CD4-positive, alpha-beta T cell (primary cell): Measurements from ENCODE around the gene TTC23L. TPM values are rescaled to one million over a fixed set of nuclear protein-coding genes. Genes with fewer than 3 reads are reported as not detected.

Experiments used
- ATAC-seq: fragments of 200-7000 bp; cut with Tn5 transposase; one replicate; pipeline ENCODE4 v1.10.0; 2022; ENCODE audit warnings: mild to moderate bottlenecking; ENCODE audit not compliant: poor library complexity
- CTCF ChIA-PET: fragments of 350-600 bp; sonication (Branson Sonifier 250); formaldehyde crosslinking; loops from one replicate; lab custom pipeline; 2021; ENCODE audit warnings: antibody characterized with exemption, inconsistent platforms; lab: Charles Lee
- POLR2A ChIA-PET: fragments of 350-600 bp; sonication (Branson Sonifier 250); formaldehyde crosslinking; loops from one replicate; lab custom pipeline; 2021; ENCODE audit warnings: antibody characterized with exemption, inconsistent platforms; lab: Charles Lee
- DNase-seq, 14 experiments: peaks; one replicate each; pipeline ENCODE4 v3.0.0-alpha.2; 2013 to 2020; ENCODE audit warnings: mixed read lengths in 2 of 14
- H3K27ac ChIP-seq, 2 donors: one replicate each; pipeline versions ENCODE4 v1.5.1 to v1.7.0; 2013; ENCODE audit warnings: low read length in 2 of 2, low read depth in 1 of 2, mild to moderate bottlenecking in 1 of 2
- H3K27me3 ChIP-seq, 2 experiments: 1 replicate in 1 of 2; 2 replicates in 1 of 2; pipeline versions ENCODE4 v1.6.1 to v1.7.0; 2013; ENCODE audit warnings: low read length in 2 of 2, control low read depth in 1 of 2, mild to moderate bottlenecking in 1 of 2, moderate library complexity in 1 of 2; ENCODE audit not compliant: insufficient read depth in 2 of 2, control insufficient read depth in 1 of 2
- H3K36me3 ChIP-seq: one replicate; pipeline ENCODE4 v1.6.1; 2013; ENCODE audit warnings: low read length, control low read depth; ENCODE audit not compliant: insufficient read depth
- H3K4me1 ChIP-seq: one replicate; pipeline ENCODE4 v1.6.1; 2013; ENCODE audit warnings: low read length, control low read depth; ENCODE audit not compliant: insufficient read depth
- H3K4me3 ChIP-seq: one replicate; pipeline ENCODE4 v1.5.1; 2013; ENCODE audit warnings: mild to moderate bottlenecking, low read length, moderate library complexity
- H3K9me3 ChIP-seq, 2 experiments: 1 replicate in 1 of 2; 2 replicates in 1 of 2; pipeline versions ENCODE4 v1.6.1 to v1.7.0; 2013; ENCODE audit warnings: low read length in 2 of 2, mild to moderate bottlenecking in 2 of 2, control low read depth in 1 of 2, moderate library complexity in 1 of 2; ENCODE audit not compliant: control insufficient read depth in 1 of 2, insufficient read depth in 1 of 2
- H3K27ac Mint-ChIP-seq: one replicate; pipeline ENCODE4 v1.8.0; 2020; ENCODE audit warnings: mixed read lengths
- H3K27me3 Mint-ChIP-seq: one replicate; pipeline ENCODE4 v1.8.0; 2021; ENCODE audit warnings: mixed read lengths
- H3K36me3 Mint-ChIP-seq: one replicate; pipeline ENCODE4 v1.8.0; 2021; ENCODE audit warnings: low read depth, mixed read lengths
- H3K4me1 Mint-ChIP-seq: one replicate; pipeline ENCODE4 v1.8.0; 2021; ENCODE audit warnings: low read depth, mixed read lengths
- H3K4me3 Mint-ChIP-seq: one replicate; pipeline ENCODE4 v1.8.0; 2020; ENCODE audit warnings: mild to moderate bottlenecking, mixed read lengths
- H3K9me3 Mint-ChIP-seq: one replicate; pipeline ENCODE4 v1.8.0; 2020; ENCODE audit warnings: mixed read lengths
- intact Hi-C, 2 experiments: fragments of 100-400 bp; cut with DNase I in 1 of 2; cut with micrococcal nuclease in 1 of 2; formaldehyde crosslinking; loops; one replicate each; pipeline versions ENCODE4 v1.15.1 to v1.9.0; 2023 to 2025; cut with DNase I, micrococcal nuclease
- total RNA-seq, 174 experiments: library from RNA in 2 of 174; stranded (reverse) in 2 of 174; gene quantifications; one replicate each; pipeline ENCODE4 v1.2.3 and lab custom pipeline; 2021 to 2026
- TF ChIP-seq, protein P1 (sequence below): fragments of 200-600 bp; IDR thresholded peaks from one replicate; pipeline ENCODE4 v1.8.0; 2022; ENCODE audit warnings: antibody characterized with exemption, mild to moderate bottlenecking

Gene TTC23L
- total RNA-seq, 2 experiments from 2014 or later = 0.20 TPM; not detected in 1

DNA sequence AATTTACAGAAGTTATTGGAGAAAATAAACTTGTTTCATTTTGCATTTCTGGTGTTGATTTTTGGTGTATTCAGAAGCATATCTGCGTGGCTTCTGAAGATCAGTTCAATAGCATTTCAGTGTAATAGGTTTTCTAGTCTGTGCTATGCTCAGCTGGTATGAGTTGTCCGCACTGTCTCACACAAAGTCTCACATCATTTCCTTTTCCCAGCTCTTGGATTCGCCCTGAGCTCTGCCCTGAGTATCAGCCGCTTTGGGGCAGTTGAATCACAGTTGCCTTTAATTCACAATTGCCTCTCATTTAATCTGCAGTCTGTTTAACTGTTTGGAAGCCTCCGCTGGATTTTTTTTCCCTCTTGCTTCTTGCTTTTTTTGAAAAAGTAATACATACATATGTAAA lies 6.4 kb upstream of the TTC23L start:
- no peaks in the 10 kb centered on the region for H3K9me3 ChIP-seq
- no peaks in the 10 kb centered on the region for H3K36me3 ChIP-seq
- ATAC-seq = no peak
- ChIA-PET POLR2A (interaction anchor here (0.6 kb wide), 1 partner anchor 8 kb away, joined by 3 read pairs; no protein-coding TSS in a partner anchor), CTCF (no interaction called here)
- H3K4me1 ChIP-seq = no peaks in the 10 kb centered on the region
- H3K27me3 Mint-ChIP-seq = no peaks in the 10 kb centered on the region
- H3K4me3 Mint-ChIP-seq = no peak overlapping the region
- H3K4me3 ChIP-seq = no peak overlapping the region
- H3K4me1 Mint-ChIP-seq = no peaks in the 10 kb centered on the region
- no peaks in the 10 kb centered on the region for H3K9me3 Mint-ChIP-seq
- no peaks in the 10 kb centered on the region for H3K27me3 ChIP-seq
- H3K27ac ChIP-seq = no peak overlapping the region
- intact Hi-C loops = loop anchor here in 1 of 2 experiments (10.0 kb wide), 1 partner anchor 1322 kb away; the partner anchor contains the start of genes LMBRD2 and SKP2
- H3K36me3 Mint-ChIP-seq = no peaks in the 10 kb centered on the region
- DNase-seq = no peak
- no peak overlapping the region for H3K27ac Mint-ChIP-seq
- TF ChIP-seq, protein P1, sequence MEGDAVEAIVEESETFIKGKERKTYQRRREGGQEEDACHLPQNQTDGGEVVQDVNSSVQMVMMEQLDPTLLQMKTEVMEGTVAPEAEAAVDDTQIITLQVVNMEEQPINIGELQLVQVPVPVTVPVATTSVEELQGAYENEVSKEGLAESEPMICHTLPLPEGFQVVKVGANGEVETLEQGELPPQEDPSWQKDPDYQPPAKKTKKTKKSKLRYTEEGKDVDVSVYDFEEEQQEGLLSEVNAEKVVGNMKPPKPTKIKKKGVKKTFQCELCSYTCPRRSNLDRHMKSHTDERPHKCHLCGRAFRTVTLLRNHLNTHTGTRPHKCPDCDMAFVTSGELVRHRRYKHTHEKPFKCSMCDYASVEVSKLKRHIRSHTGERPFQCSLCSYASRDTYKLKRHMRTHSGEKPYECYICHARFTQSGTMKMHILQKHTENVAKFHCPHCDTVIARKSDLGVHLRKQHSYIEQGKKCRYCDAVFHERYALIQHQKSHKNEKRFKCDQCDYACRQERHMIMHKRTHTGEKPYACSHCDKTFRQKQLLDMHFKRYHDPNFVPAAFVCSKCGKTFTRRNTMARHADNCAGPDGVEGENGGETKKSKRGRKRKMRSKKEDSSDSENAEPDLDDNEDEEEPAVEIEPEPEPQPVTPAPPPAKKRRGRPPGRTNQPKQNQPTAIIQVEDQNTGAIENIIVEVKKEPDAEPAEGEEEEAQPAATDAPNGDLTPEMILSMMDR = no peak

DNA sequence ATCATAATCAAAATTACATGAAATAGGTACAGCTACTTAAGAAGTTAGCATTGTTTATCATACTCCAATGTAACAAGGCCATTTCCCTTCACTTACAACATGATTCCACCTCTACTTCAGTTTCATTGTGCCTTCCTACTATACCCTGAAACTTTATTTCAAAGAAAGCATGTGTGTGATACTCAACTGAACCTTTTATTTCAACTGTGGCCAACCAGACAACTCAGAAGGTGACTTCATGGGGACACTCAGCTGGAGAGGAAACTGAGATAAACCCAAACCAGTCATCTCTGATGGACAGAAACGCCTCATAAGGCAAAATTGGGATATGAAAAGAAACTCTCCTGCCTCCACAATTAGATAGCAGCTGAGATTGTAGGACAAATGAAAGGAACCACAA lies 5.9 kb upstream of the TTC23L start:
- H3K27me3 ChIP-seq = no peaks in the 10 kb centered on the region
- H3K9me3 Mint-ChIP-seq = no peaks in the 10 kb centered on the region
- ChIA-PET CTCF (no interaction called here), POLR2A (no interaction called here)
- no peak overlapping the region for H3K4me3 ChIP-seq
- ATAC-seq (no peak), DNase-seq (no peak)
- H3K4me1 ChIP-seq = no peaks in the 10 kb centered on the region
- no peak overlapping the region for H3K27ac ChIP-seq
- no peaks in the 10 kb centered on the region for H3K36me3 ChIP-seq
- no peaks in the 10 kb centered on the region for H3K9me3 ChIP-seq
- no peak overlapping the region for H3K27ac Mint-ChIP-seq
- peaks cover under 1% of the 10 kb centered on the region for H3K4me1 Mint-ChIP-seq
- no peaks in the 10 kb centered on the region for H3K36me3 Mint-ChIP-seq
- TF ChIP-seq, protein P1 = no peak
- intact Hi-C loops = loop anchor here in 1 of 2 experiments (10.0 kb wide), 1 partner anchor 1322 kb away; the partner anchor contains the start of genes LMBRD2 and SKP2
- no peaks in the 10 kb centered on the region for H3K27me3 Mint-ChIP-seq
- H3K4me3 Mint-ChIP-seq = no peak overlapping the region

DNA sequence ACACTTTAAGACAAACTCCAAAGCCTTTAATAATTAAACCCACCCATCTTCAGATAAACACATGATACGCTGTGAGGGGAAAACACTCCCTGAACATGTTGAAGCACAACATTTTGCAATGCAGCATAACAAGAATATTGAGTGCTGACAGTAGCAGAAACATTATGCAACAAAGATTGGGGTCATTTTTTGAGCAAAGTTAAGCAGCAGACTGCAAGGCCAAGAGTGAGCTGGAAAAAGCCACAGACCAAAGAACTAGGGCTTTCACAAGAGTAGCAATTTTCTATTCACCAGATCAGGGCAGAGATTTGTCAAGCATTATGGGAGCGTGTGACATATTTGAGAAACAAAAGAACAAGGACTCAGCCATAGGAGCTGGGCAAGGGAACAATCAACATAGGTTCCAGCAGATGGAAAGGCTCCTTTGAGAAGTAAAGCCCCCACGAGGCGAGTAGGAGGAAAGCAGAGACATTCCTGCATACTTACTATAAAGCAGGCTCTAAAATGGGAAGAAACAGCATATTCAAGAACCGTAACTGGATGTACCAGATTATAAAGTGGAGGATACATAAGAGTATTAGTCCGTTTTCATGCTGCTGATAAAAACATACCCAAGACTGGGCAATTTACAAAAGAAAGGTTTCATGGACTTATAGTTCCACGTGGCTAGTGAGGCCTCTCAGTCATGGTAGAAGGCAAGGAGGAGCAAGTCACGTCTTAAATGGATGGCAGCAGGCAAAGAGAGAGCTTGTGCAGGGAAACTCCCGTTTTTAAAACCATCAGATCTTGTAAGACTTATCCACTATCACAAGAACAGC lies 4.8 kb upstream of the TTC23L start:
- H3K4me3 Mint-ChIP-seq = no peak overlapping the region
- ATAC-seq = no peak
- Histone ChIP-seq H3K36me3 (no peaks in the 10 kb centered on the region), H3K4me1 (peaks cover 9% of the 10 kb centered on the region), H3K27ac (no peak overlapping the region), H3K9me3 (no peaks in the 10 kb centered on the region), H3K4me3 (no peak overlapping the region), H3K27me3 (no peaks in the 10 kb centered on the region)
- H3K27ac Mint-ChIP-seq = no peak overlapping the region
- H3K36me3 Mint-ChIP-seq = peaks cover 2% of the 10 kb centered on the region
- no peaks in the 10 kb centered on the region for H3K27me3 Mint-ChIP-seq
- H3K4me1 Mint-ChIP-seq = peaks cover 11% of the 10 kb centered on the region
- intact Hi-C loops = loop anchor here in 1 of 2 experiments (10.0 kb wide), 1 partner anchor 1321 kb away; the partner anchor contains the start of genes LMBRD2 and SKP2
- no peaks in the 10 kb centered on the region for H3K9me3 Mint-ChIP-seq
- POLR2A ChIA-PET = no interaction called here
- no peak for DNase-seq
- TF ChIP-seq, protein P1 = no peak
- CTCF ChIA-PET = interaction anchor here (0.5 kb wide), 1 partner anchor 85 kb away, joined by 3 read pairs; no protein-coding TSS in a partner anchor
